Measurements from ENCODE around the gene MCM3AP.
"Not testable (repeated sequence)": the region's sequence is repeated elsewhere in the genome, so short reads cannot be mapped to it uniquely, and the experiment has no call there.

MCM3AP gene

DNA sequence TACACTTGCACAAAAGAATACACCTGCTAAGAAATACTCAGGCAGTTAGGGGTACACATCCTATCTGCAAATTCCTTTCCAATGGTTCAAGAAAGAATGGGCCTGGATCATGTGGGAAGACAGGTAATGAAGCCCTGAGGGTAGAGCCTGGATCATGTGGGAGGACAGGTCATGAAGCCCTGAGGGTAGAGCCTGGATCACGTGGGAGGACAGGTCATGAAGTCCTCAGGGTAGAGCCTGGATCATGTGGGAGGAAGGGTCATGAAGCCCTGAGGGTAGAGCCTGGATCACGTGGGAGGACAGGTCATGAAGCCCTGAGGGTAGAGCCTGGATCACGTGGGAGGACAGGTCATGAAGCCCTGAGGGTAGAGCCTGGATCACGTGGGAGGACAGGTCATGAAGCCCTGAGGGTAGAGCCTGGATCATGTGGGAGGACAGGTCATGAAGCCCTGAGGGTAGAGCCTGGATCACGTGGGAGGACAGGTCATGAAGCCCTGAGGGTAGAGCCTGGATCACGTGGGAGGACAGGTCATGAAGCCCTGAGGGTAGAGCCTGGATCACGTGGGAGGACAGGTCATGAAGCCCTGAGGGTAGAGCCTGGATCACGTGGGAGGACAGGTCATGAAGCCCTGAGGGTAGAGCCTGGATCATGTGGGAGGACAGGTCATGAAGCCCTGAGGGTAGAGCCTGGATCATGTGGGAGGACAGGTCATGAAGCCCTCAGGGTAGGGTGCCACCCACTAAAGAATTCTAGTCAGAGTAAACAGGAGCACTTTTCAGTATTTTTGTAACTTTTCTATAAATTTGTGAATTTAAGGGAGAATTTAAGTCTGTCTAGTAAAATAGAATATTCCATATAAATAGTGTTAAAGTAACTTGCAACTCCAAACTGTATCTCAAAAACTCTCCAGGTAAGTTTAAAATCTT lies 84.3 kb downstream of the MCM3AP start:
- not testable (repeated sequence) for DNase-seq

- DNase-seq: no peak
Observed at GRCh38 chr21:46199436-46200373, 85.7 kb downstream of the MCM3AP start.

DNA sequence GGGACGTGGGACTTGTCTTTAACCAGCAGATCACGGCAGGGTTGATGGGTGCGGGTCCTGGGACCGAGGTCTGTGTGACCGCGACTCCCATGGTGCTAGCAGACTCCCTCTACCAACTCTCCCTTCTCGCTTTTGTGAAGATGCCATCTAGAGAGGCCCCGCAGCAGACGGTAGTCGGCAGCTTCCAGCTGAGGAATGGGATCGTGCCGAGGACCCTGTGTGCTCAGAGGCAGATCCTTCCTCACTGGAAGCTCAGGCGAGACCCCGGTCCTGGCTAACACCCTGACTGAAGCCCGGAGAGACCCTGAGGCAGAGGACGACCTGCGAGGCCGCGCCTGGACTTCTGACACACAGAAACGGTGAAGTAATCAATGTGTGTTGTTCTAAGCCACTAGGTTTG lies 88.7 kb downstream of the MCM3AP start:
- peak; percentile 6 for DNase-seq

GRCh38 chr21:46195595-46196195 lies 89.7 kb downstream of the MCM3AP start:
- DNase-seq: no peak

DNA sequence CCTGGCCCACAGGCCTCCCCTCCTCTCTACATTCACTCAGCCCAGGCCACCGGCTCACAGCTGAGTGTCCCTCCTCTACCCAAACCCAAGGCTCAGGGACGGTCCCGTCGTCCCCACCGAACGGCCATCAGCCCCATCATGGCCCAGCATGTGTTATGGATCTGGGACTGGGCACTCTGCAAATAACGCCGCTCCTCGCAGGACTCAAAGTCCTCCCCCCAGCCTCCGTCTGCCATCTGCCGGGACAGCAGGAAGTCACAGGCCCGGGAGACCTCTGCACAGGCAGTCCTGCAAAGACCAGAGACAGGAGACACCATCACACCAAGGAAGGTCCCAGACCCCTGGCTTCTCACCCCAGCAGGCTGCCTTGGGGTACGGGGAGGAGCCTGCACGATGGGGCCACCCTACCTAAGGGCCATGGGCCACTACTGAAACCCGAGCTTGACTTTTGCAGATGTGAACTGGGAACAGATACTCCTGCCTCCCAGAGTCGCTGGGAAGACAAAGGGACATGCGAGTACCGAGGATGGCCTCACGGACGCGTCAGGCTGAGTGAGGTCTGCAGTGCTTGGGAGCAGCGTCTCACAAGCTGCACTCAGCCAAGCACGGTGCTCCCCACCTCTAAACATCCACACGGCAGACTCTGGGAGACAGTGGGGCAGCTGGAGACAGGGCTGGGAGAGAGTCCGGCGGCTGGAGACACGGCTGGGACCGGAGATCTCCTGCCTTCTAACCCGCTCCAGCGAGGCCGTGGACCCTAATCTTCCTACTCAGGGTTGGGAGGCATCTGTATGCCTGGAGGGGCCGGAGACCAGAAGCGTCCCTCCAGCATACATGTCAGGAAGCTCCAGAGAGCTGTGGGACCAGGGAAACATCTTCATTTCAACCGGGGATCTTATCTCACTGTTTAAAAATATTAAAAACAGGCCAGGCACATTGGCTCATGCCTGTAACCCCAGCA lies 90.8 kb downstream of the MCM3AP start:
- no peak for DNase-seq

DNA sequence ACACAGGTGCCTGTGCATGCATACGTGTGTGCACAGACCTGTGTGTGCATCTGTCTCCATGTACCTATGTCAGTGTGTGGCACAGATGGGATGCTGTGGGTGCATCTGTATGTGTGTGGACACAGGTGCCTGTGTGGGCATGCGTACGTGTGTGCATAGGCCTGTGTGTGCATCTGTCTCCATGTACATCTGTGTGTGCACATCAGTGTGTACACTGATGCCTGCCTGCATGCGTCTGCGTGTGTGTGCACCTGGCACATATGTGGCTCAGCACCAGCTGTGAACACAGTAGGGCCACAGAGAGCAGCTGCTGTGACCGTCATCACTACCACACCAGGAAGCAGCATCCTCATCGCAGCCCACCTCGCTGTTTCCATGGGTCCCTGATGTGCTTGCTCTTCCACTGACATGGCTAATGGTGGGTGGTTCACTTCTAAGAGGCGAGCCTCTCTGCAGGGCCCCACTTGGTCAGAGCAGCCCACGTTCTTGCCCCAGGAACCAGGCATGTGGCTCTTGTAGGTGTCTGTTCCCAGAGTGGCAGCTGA lies 91.5 kb downstream of the MCM3AP start:
- DNase-seq: no peak

- no peak for DNase-seq
Observed at GRCh38 chr21:46191686-46192575, 93.5 kb downstream of the MCM3AP start.

DNA sequence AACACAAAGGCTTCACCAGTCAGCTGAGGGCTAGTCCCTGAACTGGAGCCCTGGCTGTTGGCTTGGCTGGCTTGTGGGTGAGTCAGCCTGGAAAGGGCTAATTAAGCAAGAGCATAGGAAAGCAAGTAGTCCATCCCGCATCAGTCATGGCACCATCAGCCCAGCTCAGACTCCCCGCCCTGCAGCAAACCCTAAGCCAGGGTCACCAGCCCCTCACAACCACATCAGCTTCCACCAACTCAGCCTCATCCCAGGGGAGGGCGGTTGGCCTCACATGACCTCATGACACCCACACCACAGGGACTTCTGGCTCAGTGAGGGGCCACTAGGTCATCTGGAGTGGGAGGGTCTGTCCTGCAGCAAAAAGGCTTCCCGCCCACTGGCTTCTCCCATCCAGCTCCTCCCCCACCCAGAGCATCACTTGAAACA lies 94.1 kb downstream of the MCM3AP start:
- no peak for DNase-seq

GRCh38 chr21:46190491-46191131 lies 94.8 kb downstream of the MCM3AP start:
- no peak for DNase-seq

DNA sequence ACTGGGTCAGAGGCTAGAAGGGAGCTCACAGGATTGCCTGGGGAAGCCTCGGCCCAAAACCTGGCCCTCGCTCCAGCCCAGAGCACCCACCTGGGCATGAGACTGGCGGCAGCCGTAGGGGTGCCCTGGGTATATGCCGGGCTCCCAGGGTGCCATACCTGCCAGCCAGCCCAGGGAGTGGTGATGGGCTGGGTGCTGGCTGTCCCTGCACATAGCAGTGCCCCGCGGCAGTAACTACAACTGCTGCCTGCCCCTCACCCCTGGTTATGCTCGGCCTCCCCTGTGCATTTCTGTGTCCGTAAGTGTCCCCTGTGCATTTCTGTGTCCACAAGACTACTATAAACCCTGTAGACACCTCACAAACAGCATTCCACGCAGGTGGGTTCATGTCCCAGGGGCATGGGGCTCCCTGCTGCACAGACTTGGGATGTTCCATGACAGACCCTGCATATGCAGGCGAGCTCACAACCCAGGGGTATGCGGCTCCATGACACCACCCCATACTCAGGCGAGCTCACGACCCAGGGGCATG lies 95.4 kb downstream of the MCM3AP start:
- no peak for DNase-seq

DNA sequence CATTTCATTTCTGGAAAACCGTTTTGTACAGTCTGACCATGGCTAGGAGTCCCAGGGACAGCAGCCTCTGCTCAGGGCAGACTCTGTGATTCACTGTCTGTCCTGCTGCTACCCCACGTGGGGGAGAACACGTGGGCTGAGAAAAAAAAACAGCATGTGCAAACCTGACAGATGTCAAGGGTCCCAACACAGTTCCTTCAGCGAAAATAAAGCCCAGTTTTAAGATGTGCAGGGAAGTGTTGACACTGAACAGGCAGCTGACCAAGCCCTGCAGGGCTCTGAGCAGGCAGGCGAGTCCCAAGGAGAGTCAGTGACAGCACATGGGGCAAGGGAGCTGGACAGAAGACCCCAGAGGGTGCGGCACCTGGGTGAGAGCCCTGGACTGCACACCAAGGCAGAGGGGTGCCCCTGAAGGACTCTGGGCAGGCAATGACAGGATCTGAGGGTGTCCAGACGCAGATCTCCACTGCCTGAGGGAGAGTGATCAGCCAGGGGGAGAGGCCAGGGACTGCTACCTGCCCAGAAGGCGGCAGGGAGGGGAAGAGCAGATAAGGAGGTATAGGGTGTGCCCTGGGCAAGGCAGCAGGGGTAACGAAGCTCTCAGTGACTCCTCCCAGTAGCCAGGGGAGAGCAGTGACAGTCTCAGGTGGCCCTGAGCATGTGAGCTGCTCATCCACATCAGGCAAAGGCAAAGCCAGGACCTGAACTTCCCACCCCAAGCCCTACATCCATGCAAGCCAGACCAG lies 96.0 kb downstream of the MCM3AP start:
- DNase-seq: no peak

DNA sequence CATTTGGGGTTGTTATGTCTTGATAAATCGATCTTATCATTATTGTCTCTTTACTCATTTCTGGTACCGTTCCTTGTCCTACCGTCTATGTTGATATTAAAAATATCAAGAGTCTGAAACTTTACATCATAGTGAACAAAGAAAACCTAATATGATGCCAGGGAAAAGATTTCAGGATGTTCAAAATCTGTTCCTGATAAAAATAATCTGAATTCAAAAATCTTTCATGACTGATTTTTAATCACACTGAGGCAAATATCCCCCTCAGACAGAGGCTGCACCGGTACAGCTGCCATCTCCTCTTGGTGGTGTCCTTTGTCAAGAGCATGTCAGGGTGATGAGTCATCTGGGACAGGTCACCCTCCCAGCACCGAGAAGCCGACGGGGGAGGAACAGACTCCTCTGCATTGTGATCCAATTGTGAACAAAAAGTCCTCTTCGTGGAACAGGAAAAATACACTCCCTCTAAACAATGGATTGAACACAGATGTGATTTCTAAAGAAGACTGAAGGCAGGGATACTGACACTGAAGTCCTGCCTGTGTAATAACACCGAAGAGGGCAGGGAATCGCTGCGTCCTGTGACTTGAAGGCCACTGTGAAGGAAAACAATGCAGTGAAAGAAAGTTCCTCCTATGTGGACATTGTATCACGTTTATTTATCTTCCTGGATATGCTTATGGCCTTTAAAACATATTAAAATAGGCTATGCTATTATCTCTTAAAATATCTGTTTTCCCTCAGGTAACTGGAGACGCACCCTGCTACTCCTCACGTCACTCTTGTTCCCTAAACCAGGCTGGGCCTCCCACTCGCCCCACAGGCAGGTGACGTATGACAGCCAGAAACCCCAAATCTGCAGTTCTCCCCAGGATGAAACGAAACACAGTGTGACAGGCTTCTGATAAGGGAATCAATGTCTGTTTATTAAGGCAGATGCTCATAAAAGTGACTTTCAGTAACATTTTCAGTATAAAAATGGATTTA lies 96.9 kb downstream of the MCM3AP start:
- no peak for DNase-seq

DNA sequence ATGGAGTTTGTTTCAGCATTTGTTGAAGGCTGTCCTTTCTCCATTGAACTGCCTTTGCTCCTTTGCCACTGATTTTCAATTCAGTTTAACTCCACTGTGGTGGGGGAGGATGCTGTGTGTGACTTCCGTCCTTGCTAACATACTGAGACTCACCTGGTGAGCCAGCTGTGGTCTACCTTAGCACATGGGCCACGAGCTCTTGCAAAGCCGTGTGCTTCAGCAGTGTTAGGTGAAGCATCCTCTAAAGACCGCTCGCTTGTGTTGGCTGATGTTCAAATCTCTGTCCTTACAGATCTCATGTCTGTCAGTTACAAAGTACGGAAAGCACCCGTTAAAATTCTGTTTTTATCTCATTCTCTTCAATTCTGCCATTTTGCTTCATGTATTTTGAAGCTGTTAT lies 97.6 kb downstream of the MCM3AP start:
- DNase-seq: no peak

DNA sequence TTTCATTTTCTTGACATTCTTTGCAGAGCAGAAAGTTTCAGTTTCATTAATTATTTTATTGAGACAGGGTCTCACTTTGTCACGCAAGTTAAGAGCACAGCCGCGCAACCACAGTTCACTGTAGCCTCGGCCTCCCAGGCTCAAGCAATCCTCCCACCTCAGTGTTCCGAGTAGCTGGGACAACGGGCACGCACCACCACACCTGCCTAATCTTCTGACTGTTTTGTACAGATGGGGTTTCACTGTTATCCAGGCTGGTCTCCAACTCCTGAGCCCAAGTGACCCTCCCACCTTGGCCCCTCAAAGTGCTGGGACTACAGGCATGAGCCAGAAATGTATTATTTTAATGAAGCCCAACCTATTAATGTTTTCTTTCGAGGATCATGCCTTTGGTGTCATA lies 98.2 kb downstream of the MCM3AP start:
- no peak for DNase-seq

DNA sequence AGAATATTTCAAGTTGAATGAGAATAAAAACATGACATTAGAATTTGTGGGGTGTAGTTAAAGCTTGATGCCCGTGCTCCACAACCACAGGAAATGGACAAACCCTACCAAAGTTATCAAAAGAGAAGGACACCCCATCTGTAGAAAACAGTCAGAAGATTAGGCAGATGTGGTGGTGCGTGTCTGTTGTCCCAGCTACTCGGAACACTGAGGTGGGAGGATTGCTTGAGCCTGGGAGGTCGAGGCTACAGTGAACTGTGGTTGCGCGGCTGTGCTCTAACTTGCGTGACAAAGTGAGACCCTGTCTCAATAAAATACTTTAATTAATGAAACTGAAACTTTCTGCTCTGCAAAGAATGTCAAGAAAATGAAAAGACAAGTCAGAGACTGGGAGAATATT lies 99.7 kb downstream of the MCM3AP start:
- DNase-seq: no peak
